Measurements from ENCODE around the gene MAML3.

DNA sequence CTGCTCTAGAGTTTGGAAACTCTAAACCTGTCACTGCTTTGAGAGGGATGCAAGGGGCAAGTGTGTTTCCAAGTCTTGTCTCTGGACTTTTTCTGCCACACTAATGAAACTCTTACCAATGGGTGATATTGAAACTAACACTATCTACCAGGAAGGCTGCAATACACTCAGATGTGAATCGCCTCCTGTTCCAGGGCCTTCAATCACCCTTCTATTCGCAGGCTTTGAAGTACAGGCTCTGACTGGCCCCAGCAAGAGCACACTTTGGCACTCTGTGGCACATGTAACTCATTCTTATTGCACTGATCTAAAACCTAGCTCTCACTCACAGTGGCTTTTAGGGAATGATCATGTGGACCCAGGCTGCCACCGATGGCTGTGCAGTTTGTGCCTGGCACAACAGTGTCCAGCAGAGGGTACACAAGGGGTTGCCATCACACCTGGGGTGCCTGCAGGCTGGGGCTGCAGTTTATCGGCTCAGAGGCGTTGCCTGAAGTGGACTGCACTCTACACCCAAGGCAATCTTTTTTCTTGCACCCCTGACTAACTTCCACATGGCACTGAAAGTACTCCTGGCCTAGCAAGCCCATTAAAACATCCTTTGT is 277.5 kb downstream of the MAML3 start:
- TF ChIP-seq POLR2A (IDR thresholded peaks at IDR 0.05; ENCODE audit: low read length) (no peak), GATA1 (IDR thresholded peaks at IDR 0.05; ENCODE audit: low read depth, low read length) (no peak)
